ENCODE measurements around the gene HINFP. TPM values are rescaled to one million over a fixed set of nuclear protein-coding genes. Genes with fewer than 3 reads are reported as not detected.
A peak's percentile ranks its signal among the peaks of the same experiment; 100 is the strongest.

HINFP gene
- total and polyA plus RNA-seq, 4 donors, result 10.4 to 24.5 (median 17.8) TPM

DNA sequence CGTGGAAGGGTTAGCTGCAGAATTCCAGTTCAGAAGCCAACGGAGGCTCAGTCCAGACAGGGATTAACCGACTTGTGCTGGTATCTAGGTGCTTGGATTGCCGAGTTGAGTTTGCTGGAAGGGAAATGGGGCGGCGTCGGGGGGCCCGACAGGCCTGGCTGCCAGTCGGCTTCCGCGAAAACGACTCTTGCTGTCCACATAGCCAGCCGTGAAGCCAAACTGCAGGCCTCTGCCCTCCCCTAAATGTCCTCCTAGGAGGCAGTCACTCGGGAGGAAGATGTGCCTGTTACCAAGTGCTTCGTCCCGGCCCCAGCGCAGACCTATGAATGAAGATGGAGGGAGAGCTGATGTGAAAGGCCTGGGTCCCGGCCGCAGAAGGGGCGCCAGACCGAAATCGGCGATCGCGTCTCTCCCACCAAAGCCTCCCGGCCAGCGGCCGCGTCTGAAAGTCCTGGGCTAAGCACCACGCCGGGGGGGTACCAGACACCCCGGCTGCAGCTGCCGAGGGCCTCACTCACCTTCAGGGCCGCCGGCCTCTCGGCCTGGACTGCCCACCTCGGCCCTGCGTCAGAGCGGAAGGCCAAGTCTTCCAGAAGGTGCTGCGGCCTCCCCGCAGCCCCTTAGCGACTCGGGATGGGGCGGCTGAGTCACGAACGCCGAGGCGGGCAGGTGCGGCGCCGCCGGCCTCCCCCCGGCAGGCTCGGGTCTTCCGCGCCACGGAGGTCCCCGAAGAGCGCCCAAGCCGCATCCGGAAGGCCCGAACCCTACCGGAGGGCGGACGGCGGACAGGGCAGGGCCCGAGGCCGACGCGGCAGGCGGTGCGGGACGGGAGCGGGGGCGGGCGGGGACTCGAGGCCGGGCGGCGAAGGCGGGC, 27.2 kb upstream of the HINFP start:
- peaks cover 5 to 36% (median 26%) of the 10 kb centered on the region in 4 donors for H3K36me3 ChIP-seq (ENCODE audit: control insufficient read depth in 4 of 4, insufficient read depth in 4 of 4, low read length in 4 of 4)
- peak overlapping the region; percentile 92 to 94 for H3K27ac ChIP-seq (ENCODE audit: low read depth in 1 of 2, low read length in 1 of 2)
- H3K4me3 ChIP-seq, result peak overlapping the region; percentile 73
- H3K9ac ChIP-seq (ENCODE audit: insufficient read depth in 1 of 2, low read length in 2 of 2), result peak overlapping the region; percentile 70 to 77
- no peaks in the 10 kb centered on the region for H3K9me3 ChIP-seq (ENCODE audit: control insufficient read depth in 4 of 4, insufficient read depth in 3 of 4, low read length in 3 of 4)
- H3K4me1 ChIP-seq (ENCODE audit: control insufficient read depth in 5 of 5, insufficient read depth in 5 of 5, low read length in 5 of 5), result peaks cover 8 to 39% (median 18%) of the 10 kb centered on the region in 5 donors
- TF ChIP-seq, protein P1, sequence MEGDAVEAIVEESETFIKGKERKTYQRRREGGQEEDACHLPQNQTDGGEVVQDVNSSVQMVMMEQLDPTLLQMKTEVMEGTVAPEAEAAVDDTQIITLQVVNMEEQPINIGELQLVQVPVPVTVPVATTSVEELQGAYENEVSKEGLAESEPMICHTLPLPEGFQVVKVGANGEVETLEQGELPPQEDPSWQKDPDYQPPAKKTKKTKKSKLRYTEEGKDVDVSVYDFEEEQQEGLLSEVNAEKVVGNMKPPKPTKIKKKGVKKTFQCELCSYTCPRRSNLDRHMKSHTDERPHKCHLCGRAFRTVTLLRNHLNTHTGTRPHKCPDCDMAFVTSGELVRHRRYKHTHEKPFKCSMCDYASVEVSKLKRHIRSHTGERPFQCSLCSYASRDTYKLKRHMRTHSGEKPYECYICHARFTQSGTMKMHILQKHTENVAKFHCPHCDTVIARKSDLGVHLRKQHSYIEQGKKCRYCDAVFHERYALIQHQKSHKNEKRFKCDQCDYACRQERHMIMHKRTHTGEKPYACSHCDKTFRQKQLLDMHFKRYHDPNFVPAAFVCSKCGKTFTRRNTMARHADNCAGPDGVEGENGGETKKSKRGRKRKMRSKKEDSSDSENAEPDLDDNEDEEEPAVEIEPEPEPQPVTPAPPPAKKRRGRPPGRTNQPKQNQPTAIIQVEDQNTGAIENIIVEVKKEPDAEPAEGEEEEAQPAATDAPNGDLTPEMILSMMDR (IDR thresholded peaks at IDR 0.05; ENCODE audit: control extremely low read depth, extremely low read depth), result no peak
- peak; percentile 34 to 44 (median 35) for DNase-seq
- ATAC-seq (ENCODE audit: insufficient read depth, low FRiP score), result peak; percentile 32
- no peaks in the 10 kb centered on the region for H3K27me3 ChIP-seq (ENCODE audit: control insufficient read depth in 3 of 3, insufficient read depth in 3 of 3, low read length in 2 of 3)
- 1% methylated on average over 64 to 81 of the region's 81 CpGs for WGBS, 2 donors

DNA sequence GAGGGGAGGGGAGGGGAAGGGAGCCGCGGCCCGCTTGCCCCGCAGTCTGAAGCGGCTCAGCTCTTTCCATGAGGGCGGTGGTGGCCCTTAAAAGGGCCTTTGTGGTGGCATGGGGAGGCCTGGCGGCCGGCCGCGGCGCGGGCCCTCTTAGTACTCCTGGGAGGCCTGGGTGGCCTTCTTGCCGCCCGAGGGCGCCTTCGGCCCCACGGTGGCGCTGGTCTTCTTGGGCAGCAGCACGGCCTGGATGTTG, 26.6 kb upstream of the HINFP start:
- Histone ChIP-seq H3K9ac (ENCODE audit: insufficient read depth in 1 of 2, low read length in 2 of 2) (peak overlapping the region in 1 of 2 donors; percentile 70), H3K9me3 (ENCODE audit: control insufficient read depth in 4 of 4, insufficient read depth in 3 of 4, low read length in 3 of 4) (no peaks in the 10 kb centered on the region), H3K4me3 (peak overlapping the region; percentile 73), H3K27me3 (ENCODE audit: control insufficient read depth in 3 of 3, insufficient read depth in 3 of 3, low read length in 2 of 3) (no peaks in the 10 kb centered on the region), H3K36me3 (ENCODE audit: control insufficient read depth in 4 of 4, insufficient read depth in 4 of 4, low read length in 4 of 4) (peaks cover 5 to 36% (median 25%) of the 10 kb centered on the region in 4 donors), H3K4me1 (ENCODE audit: control insufficient read depth in 5 of 5, insufficient read depth in 5 of 5, low read length in 5 of 5) (peaks cover 8 to 39% (median 18%) of the 10 kb centered on the region in 5 donors), H3K27ac (ENCODE audit: low read depth in 1 of 2, low read length in 1 of 2) (peak overlapping the region; percentile 92 to 94)
- ATAC-seq (ENCODE audit: insufficient read depth, low FRiP score) (peak; percentile 81), DNase-seq (peak in 2 of 3 donors; percentile 84 to 88)
- TF ChIP-seq, protein P1 (IDR thresholded peaks at IDR 0.05; ENCODE audit: control extremely low read depth, extremely low read depth), result peak; percentile 48
- 1% methylated on average over 18 to 19 of the region's 19 CpGs for WGBS, 2 donors

DNA sequence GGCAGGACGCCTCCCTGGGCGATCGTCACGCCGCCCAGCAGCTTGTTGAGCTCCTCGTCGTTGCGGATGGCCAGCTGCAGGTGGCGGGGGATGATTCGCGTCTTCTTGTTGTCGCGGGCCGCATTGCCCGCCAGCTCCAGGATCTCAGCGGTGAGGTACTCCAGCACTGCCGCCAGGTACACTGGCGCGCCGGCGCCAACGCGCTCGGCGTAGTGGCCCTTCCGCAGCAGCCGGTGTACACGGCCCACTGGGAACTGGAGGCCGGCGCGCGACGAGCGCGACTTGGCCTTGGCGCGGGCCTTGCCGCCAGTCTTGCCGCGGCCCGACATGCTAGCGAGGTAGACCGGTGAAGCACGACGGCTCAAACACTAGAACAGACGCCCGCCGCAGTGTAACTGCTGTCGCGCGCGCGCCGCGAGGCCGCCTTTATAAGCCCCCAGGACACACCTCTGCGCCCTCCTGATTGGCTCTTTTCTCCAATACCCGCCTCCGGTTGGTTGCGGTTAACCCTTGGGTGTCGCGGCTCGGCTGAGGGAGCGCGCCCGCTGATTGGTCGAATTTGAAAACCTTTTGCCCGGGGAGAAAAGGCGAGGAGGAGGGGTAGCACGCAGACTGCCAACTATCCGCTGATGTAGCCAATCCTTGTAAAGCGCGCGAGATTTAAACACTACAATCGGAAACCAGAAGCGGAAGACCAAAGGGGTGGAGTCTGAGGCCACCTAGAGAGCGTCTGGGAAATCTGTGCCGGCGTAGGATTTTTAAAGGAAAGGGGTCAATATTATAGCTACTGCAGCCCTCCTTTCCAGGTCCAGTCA, 26.1 kb upstream of the HINFP start:
- H3K9me3 ChIP-seq (ENCODE audit: control insufficient read depth in 4 of 4, insufficient read depth in 3 of 4, low read length in 3 of 4), result no peaks in the 10 kb centered on the region
- DNase-seq (peak; percentile 100), ATAC-seq (ENCODE audit: insufficient read depth, low FRiP score) (peak; percentile 94)
- peak overlapping the region in 1 of 2 donors; percentile 70 for H3K9ac ChIP-seq (ENCODE audit: insufficient read depth in 1 of 2, low read length in 2 of 2)
- peak overlapping the region; percentile 73 for H3K4me3 ChIP-seq
- TF ChIP-seq, protein P1 (IDR thresholded peaks at IDR 0.05; ENCODE audit: control extremely low read depth, extremely low read depth), result no peak
- 0 to 1% methylated on average over 77 to 79 of the region's 79 CpGs for WGBS, 2 donors
- peak overlapping the region; percentile 92 to 94 for H3K27ac ChIP-seq (ENCODE audit: low read depth in 1 of 2, low read length in 1 of 2)
- H3K27me3 ChIP-seq (ENCODE audit: control insufficient read depth in 3 of 3, insufficient read depth in 3 of 3, low read length in 2 of 3), result no peaks in the 10 kb centered on the region
- peaks cover 5 to 36% (median 24%) of the 10 kb centered on the region in 4 donors for H3K36me3 ChIP-seq (ENCODE audit: control insufficient read depth in 4 of 4, insufficient read depth in 4 of 4, low read length in 4 of 4)
- H3K4me1 ChIP-seq (ENCODE audit: control insufficient read depth in 5 of 5, insufficient read depth in 5 of 5, low read length in 5 of 5), result peaks cover 8 to 42% (median 18%) of the 10 kb centered on the region in 5 donors
